DMS153 (cell line): ENCODE data around the gene MYO16.

Experiments
- DNase-seq: peaks from one replicate; lab custom pipeline; 2025; lab: John Stamatoyannopoulos, UW

Gene MYO16

GRCh38 chr13:108629181-108629752, at the start of gene MYO16:
Gene MYO16, plus strand, starts transcription at chr13:108629611. Its CDS starts 234 bp downstream, at chr13:108629845.
- DNase-seq = no peak

DNA sequence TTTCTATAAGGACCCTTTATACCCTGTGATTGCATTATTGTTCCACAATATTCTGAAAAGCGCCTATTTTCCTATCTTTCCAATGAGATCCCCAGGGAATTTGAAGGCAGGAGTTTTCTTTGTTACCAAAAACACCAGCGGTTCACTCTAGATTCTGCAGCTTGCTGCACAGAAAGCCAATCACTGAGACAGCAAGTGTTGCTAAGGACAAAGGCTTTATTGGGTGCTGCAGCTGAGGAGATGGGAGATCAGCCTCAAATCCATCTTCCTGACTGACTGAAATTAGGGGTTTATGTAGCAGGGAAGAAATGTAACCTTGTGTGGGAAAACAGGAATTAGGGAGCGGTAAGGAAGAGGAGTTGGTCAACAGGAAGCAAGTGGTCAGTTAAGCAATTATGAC, 42.6 kb upstream of the MYO16 start:
- DNase-seq = no peak

- no peak for DNase-seq
These were observed 40.9 kb upstream of the MYO16 start for GRCh38 chr13:108588516-108588915.

GRCh38 chr13:108594153-108594552, 35.3 kb upstream of the MYO16 start:
- DNase-seq = no peak

DNA sequence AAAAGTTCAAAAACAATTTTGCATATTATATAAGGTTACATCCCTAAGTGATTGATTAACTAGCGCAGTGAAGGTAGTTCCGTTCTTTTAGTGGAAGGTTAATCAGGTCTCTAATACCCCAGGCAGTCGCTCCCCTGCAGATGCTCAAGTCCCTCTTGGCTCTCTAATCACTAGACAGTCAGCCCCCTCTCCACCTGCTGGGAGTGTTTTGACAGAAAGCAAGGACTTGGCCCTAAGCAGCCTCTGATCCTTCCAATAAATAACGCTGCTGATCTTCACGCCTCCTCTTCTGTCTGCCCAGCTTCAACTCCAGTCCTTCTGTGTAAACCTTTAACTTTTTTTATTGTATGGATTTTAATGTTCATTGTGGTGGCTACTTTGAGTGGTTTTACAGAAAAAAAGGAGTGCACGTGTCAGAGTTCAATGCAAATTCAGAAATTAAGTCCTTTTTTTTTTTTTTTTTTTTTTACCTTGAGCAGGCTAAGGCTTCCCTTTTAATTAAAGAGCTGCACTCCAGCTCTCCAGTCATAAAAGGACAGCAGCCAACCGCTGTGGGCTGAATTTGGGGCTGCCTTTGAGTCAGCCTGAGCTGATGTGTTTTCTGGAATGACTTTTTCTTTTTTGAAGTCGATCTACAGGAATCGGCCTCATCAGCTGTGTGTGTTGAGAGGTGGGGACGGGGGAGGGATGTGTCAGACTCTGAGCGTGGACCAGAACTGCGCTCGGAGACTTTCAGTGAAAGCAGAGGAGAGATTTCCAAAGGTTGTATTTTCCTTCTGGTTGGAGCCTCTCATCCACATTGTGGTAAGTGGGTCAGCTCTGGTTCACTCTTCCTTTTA, 33.8 kb upstream of the MYO16 start:
- no peak for DNase-seq

- no peak for DNase-seq
These were observed 31.5 kb upstream of the MYO16 start for GRCh38 chr13:108597943-108598342.

DNA sequence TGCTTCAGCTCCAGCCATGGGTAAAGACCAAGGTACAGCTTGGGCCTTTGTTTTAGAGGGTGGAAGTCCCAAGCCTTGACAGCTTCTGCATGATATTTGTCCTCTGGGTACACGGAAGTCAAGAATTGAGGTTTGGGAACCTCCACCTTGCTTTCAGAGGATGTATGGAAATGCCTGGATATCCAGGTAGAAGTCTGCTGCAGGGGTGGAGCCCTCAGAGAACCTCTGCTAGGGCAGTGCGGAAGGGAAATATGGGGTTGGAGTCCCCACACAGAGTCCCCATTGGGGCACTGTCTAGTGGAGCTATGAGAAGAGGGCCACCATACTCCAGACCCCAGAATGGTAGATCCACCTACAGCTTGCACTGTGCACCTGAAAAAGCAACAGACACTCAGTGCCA, 23.0 kb upstream of the MYO16 start:
- DNase-seq = no peak

DNA sequence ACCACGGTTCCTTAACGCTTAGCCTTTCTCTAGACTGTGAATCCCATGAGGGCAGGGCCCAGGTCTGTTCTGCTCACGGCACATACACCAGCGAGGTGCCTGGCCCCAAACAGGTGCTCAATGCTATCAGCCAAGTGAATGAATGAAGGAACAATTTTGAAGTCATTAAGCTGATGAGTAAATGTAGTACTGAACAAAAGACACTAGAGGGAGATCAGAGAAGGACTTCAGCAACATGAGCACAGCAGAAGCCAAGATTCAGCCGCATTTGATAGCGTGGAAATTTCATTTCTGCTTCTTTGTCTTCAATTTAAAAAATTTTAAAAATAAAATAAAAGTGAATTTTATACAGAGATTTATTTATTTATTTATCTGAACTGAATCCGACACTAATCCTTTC, 20.1 kb upstream of the MYO16 start:
- no peak for DNase-seq

DNA sequence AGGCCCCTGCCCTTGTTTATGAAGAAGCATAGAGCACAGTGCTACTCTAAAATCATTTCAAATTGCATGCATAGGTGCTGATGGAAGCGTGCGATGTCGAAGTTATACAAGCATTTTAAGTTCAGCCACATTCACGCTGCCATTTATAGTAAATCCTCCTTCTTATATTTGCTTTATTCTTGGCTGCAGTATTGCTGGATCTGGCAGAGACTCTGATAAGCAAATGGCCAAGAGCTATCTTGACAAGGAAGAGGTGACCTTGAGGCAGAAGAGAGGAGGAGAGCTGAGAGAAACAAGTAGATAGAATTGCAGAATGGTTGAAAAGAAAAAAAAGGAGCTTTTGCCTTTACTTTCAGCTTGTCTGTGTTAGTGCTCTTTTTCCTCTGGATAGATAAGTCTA, 18.9 kb upstream of the MYO16 start:
- no peak for DNase-seq

DNA sequence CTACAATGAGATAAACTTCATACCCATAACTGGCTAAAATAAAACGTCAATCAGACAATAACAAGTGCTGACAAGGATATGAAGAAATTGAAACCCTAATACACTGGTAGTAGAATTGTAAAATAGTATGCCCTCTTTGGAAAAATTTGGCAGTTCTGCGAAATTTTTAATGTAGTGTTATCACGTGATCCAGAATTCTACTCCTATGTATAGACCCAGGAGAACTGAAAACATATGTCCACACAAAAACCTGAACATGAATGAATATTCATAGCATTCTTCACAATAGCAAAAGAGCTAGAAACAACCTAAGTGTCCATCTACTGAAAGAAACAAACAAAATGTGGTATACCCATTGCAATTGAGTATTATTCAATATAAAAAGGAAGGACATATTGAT, 14.2 kb upstream of the MYO16 start:
- no peak for DNase-seq

DNA sequence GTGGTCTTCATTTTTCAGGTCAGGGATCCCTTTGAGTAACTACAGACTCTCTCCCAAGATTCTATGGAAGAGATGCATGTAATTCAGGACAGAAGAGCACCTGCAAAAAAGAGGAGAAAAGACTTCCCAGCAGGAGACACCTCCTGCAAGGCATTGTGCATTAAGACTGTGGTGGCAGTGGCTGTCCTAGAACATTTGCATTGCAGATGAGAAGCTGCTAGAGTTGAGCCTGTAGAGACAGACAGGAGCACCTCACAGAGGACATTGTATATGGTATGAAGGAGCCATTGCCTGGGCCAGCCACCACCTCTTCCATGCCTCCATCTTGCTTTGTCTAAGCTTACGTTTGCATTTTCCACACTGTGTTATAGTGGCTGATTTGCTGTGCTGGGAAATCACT, 11.2 kb upstream of the MYO16 start:
- no peak for DNase-seq

DNA sequence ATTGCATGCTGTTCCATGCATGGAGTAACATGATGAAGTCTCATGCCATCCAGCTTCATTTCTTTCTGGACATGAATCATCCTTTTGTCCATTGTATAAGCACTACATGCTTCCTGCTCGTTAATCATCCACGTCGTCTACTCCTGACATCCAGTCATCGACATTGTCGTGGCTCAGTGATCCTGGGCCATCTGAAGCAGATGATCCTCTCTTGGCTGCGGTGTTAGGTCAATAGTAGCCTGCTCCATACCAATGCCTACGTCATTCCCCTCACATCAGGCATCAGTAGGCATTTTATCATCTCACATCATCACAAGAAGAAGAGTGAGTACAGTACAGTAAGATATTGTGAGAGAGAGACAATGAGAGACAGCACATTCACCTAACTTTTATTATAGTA, 7.9 kb upstream of the MYO16 start:
- DNase-seq = no peak

GRCh38 chr13:108624108-108624507, 5.3 kb upstream of the MYO16 start:
- DNase-seq = no peak

- DNase-seq = no peak
These were observed 4.4 kb upstream of the MYO16 start for GRCh38 chr13:108624979-108625378.

DNA sequence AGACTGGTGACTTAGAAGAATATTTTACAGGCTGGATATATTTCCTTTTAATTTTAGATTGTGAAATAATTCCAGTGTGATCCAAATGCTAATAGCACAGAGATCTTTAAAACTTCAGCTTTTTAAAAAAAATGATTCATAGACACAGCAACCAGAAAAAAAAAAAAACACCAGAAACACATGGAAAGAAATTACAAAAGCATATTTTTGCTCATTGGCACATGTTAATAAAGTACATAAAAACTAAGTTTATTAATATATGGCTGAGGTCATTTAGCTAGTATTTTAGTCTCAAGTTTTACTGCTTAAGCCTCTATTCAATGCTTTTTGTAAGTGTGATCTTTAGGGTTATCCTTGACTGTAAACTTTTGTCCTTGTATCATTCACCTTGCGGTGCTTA, 577 bp downstream of the MYO16 start:
- DNase-seq = no peak

GRCh38 chr13:108632649-108633167, 3.3 kb downstream of the MYO16 start:
- no peak for DNase-seq

DNA sequence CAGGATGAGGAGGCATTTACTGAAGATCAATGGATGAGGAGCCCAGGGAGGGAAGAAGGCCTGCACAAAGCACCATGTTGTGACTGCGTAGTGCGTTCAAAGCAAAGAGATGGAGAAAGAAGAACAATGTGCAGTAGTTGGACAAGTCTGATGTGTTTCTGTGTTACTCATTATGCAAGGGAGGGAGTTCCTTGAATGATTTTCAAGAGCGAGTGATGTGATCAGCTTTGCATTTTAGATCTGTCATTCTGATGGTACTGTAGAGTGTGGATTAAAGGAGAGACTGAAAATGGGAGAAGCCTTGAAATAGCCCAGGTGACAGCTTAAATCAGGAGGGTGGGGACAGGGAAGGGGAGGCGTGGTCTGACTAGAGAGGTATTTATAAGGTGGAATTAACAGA, 9.5 kb downstream of the MYO16 start:
- no peak for DNase-seq

- DNase-seq = no peak
These were observed 14.4 kb downstream of the MYO16 start for GRCh38 chr13:108643646-108644353.

GRCh38 chr13:108645376-108645775, 16.0 kb downstream of the MYO16 start:
- no peak for DNase-seq

- DNase-seq = no peak
These were observed 20.9 kb downstream of the MYO16 start for GRCh38 chr13:108650271-108650670.

DNA sequence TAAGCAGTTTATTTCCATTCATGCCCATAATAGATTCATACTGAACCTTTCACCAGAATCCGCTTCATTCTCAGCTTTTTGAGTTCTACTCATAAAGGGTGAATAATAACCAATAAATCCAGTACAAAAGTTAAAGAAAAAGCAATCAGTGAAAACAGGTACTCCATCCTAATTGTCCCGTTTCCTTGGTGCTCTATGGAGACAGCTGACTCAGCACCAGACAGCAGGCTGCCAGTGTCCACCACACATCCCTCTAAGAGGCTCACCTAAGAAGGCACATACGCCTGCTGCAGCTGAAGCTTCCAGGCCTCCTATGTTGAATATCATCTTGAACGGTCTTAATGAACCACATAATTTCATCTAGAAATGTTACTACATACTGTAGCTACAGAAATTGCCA, 27.3 kb downstream of the MYO16 start:
- DNase-seq = no peak

DNA sequence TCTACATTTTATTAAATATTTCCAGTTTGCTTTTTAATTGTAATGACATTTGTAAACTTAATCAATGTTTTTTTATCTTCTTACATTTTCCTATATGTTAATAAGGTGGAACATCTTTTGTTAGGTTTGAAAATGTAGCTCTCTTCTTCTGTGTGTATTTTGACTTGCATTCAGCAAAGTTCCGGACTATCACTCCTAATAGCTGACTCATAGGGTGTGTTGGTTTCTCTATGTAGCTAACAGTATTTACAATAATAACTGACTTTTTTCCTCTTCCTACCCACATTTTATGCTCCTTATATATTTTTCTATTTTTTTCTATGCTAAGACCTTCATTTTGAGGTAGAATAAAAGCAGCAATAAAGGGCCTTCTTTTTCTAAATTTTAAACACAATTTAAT, 28.1 kb downstream of the MYO16 start:
- no peak for DNase-seq

GRCh38 chr13:108662528-108662927, 33.1 kb downstream of the MYO16 start:
- no peak for DNase-seq
